Limb (tissue), 2 donors: ENCODE data around the gene GRIK1.
A peak's percentile ranks its signal among the peaks of the same experiment; 100 is the strongest.

Experiments used
- DNase-seq, 2 donors: peaks; one replicate each; pipeline ENCODE4 v3.0.0-alpha.2; 2016; ENCODE audit errors: extremely low spot score in 2 of 2

The GRIK1 gene

GRCh38 chr21:29914326-29914725, 25.5 kb downstream of the GRIK1 start:
- no peak for DNase-seq

- no peak for DNase-seq
These were observed 30.2 kb downstream of the GRIK1 start for GRCh38 chr21:29909571-29909970.

- DNase-seq = peak in 1 of 2 donors; percentile 16
These were observed 35.2 kb downstream of the GRIK1 start for GRCh38 chr21:29904359-29905282.

GRCh38 chr21:29896884-29897283, 42.9 kb downstream of the GRIK1 start:
- DNase-seq = no peak

- DNase-seq = no peak
These were observed 46.1 kb downstream of the GRIK1 start for GRCh38 chr21:29893687-29894086.

GRCh38 chr21:29892379-29892778, 47.4 kb downstream of the GRIK1 start:
- no peak for DNase-seq

- no peak for DNase-seq
These were observed 51.4 kb downstream of the GRIK1 start for GRCh38 chr21:29888437-29888836.

- no peak for DNase-seq
These were observed 52.3 kb downstream of the GRIK1 start for GRCh38 chr21:29887313-29888009.

- no peak for DNase-seq
These were observed 54.3 kb downstream of the GRIK1 start for GRCh38 chr21:29885491-29885890.

- DNase-seq = no peak
These were observed 63.9 kb downstream of the GRIK1 start for GRCh38 chr21:29875873-29876272.

GRCh38 chr21:29875036-29875716, 64.6 kb downstream of the GRIK1 start:
- DNase-seq = no peak

GRCh38 chr21:29873908-29874307, 65.9 kb downstream of the GRIK1 start:
- DNase-seq = no peak

GRCh38 chr21:29870814-29871213, 69.0 kb downstream of the GRIK1 start:
- DNase-seq = no peak

- no peak for DNase-seq
These were observed 72.0 kb downstream of the GRIK1 start for GRCh38 chr21:29867796-29868195.

GRCh38 chr21:29860346-29860745, 79.5 kb downstream of the GRIK1 start:
- DNase-seq = no peak

- DNase-seq = no peak
These were observed 82.6 kb downstream of the GRIK1 start for GRCh38 chr21:29857150-29857549.

GRCh38 chr21:29854795-29855194, 85.0 kb downstream of the GRIK1 start:
- no peak for DNase-seq

GRCh38 chr21:29851611-29852010, 88.2 kb downstream of the GRIK1 start:
- no peak for DNase-seq

- DNase-seq = peak; percentile 53 to 61
These were observed 90.0 kb downstream of the GRIK1 start for GRCh38 chr21:29849735-29850176.

- no peak for DNase-seq
These were observed 96.0 kb downstream of the GRIK1 start for GRCh38 chr21:29843804-29844203.

GRCh38 chr21:29834617-29835016, 105.2 kb downstream of the GRIK1 start:
- no peak for DNase-seq

- no peak for DNase-seq
These were observed 107.6 kb downstream of the GRIK1 start for GRCh38 chr21:29832217-29832616.
